ENCODE results near the gene EMSY.
A peak's percentile ranks its signal among the peaks of the same experiment; 100 is the strongest.

Gene EMSY

GRCh38 chr11:76523786-76524436 is 79.1 kb downstream of the EMSY start:
- DNase-seq (ENCODE audit: low read depth in 3 of 3) = no peak

DNA sequence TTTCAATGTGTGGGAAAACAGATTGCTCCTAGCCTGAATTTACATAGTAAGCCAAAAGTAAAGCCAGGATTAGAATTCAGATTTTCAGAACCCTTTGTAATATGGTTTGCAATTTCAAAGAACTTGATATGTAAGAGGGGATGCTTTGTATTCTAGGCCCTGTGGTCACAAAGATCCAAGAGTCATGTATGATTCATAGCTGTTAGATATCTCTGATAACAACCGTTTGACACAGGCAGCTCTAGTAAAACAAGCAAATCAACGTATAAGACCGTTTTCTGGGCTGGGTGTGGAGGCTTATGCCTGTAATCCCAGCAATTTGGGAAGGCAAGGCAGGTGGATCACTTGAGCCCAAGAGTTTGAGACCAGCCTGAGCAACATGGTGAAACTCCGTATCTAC is 79.6 kb downstream of the EMSY start:
- no peak for DNase-seq (ENCODE audit: low read depth in 3 of 3)

- DNase-seq (ENCODE audit: low read depth in 3 of 3) = no peak
These were observed 80.1 kb downstream of the EMSY start for GRCh38 chr11:76524919-76525318.

- no peak for DNase-seq (ENCODE audit: low read depth in 3 of 3)
These were observed 82.1 kb downstream of the EMSY start for GRCh38 chr11:76526878-76527277.

DNA sequence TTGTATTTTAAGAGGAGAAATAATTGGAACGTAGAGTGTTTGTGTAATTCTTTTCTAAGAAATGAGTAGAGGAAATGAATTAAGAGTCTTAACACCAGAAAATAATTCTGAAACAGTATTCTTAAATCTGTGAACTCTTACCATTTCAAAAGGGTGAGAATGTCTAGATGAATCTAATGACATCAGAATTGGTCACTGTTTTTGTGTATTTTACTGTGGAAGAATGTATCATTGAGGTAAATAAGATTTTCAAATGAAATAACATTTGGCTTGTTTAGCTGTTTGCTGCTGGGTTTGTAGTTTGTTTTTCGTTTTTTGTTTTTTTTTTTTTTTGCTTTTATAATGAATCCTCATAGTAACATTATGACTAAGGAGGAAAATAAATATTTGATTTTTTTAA is 97.6 kb downstream of the EMSY start:
- DNase-seq (ENCODE audit: low read depth in 3 of 3) = no peak

DNA sequence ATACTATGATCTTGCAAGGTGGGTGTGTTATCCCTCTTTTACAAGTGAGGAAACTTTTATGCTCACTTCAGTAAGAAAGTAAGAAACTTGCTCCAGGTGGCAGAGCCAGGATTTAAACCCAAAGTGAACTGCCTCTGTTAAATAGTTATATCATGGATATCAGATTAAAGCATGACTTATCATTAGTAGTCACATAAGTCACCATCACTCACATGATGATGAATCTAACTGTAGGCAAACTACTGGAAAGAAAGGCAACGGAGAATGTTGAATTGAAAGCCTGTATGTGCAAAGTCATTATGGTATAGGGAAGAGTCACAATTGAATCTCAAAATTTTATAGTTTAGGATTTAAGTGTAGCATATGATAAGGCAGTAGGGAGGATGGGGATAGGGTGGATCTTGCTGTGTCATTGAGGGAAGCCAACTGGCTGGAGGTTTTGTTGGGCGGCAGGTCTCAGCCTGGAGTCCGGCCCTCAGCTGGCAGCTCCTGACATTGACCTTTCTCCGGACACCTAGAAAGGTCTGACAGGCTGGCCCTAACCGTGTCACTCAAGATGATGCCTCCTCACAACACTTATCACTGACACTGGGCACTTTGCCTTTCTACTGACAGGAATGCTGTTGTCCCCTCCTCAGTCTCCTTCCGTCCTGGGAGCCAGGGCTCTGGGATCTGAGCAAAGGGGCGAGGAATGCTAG is 98.3 kb downstream of the EMSY start:
- no peak for DNase-seq (ENCODE audit: low read depth in 3 of 3)

GRCh38 chr11:76550781-76551180 is 106.0 kb downstream of the EMSY start:
- DNase-seq (ENCODE audit: low read depth in 3 of 3) = no peak

GRCh38 chr11:76551400-76551799 is 106.6 kb downstream of the EMSY start:
- DNase-seq (ENCODE audit: low read depth in 3 of 3) = no peak

- DNase-seq (ENCODE audit: low read depth in 3 of 3) = no peak
These were observed 108.2 kb downstream of the EMSY start for GRCh38 chr11:76552987-76553386.

GRCh38 chr11:76553554-76554476 is 109.0 kb downstream of the EMSY start:
- no peak for DNase-seq (ENCODE audit: low read depth in 3 of 3)

- no peak for DNase-seq (ENCODE audit: low read depth in 3 of 3)
These were observed 109.9 kb downstream of the EMSY start for GRCh38 chr11:76554767-76555166.

- DNase-seq (ENCODE audit: low read depth in 3 of 3) = no peak
These were observed 112.6 kb downstream of the EMSY start for GRCh38 chr11:76557466-76557865.

- DNase-seq (ENCODE audit: low read depth in 3 of 3) = no peak
These were observed 113.7 kb downstream of the EMSY start for GRCh38 chr11:76558473-76558872.

DNA sequence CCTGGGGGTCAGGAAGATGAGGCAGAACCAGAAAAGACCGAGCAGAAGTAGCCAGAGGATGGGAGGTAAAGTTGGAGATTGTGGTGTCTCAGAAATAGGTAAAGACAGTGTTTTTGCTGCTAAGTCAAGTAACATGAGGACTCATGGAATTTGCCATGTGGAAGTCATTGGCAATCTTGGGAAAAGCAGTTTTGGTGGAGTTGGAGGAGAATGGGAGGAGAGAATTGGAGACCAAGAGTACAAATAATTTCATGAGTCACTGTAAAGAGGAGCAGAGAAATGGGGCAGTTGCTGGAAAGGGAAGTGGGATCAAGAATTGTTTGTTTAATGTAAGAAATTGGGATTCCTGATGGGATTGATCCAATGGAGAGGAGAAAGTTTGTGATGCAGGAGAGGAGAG is 114.1 kb downstream of the EMSY start:
- no peak for DNase-seq (ENCODE audit: low read depth in 3 of 3)

DNA sequence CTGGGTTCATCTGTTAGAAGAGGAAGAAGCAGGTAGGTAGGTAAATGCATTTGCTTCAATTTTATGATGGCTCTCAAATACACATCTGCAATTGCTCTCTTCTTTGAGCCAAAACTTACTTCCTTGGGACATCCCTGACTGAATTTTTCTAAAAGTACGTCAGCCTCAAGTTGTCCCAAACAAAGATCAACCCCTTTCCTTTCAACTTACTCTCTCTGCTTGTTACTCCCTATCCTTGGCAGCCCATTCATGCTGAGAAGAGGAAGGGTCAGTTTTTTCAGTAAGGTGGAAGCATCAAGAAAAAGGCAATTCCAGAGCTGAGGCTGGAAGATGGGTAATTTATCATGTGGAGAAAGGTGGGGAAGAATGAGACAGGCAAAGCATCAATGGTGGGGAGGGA is 114.5 kb downstream of the EMSY start:
- no peak for DNase-seq (ENCODE audit: low read depth in 3 of 3)

GRCh38 chr11:76560219-76560618 is 115.4 kb downstream of the EMSY start:
- peak in 1 of 3 experiments; percentile 12 for DNase-seq (ENCODE audit: low read depth in 3 of 3)

DNA sequence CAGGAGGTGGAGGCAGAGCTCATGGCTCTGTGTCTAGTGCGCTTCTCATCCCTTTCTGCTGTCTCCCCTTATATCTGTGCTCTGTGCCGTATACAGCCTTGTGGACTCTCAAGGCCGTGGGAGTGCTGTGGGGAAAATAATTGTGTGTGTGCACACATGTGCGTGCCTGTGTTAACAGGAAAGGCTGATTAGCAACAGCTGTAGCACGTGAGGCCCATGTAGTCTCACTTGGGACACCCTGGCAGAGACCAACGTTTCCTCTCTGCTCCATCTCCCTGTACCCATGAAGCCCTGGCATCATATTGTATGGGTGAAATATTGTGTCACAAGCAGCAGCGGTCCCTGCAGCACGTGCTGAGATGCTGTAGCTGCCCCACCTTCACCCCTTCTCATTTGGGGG is 116.4 kb downstream of the EMSY start:
- DNase-seq (ENCODE audit: low read depth in 3 of 3) = no peak

- no peak for DNase-seq (ENCODE audit: low read depth in 3 of 3)
These were observed 117.7 kb downstream of the EMSY start for GRCh38 chr11:76562541-76562940.

DNA sequence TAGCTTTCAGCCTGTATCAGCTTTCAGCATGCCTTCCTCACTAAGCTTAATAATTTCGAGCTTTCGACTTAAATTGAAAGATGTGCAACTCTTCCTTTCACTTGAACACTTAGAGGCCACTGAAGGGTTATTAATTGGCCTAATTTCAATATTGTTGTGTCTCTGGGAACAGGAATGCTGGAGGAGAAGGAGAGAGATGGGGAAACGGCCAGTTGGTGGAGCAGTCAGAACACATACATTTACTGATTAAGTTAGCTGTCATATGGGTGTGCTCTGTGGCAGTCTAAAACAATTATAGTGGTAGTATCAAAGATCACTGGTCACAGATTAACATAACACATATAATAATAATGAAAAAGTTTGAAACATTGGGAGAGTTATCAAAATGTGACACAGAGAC is 119.5 kb downstream of the EMSY start:
- DNase-seq (ENCODE audit: low read depth in 3 of 3) = no peak

GRCh38 chr11:76566811-76567210 is 122.0 kb downstream of the EMSY start:
- no peak for DNase-seq (ENCODE audit: low read depth in 3 of 3)

GRCh38 chr11:76567261-76567660 is 122.4 kb downstream of the EMSY start:
- DNase-seq (ENCODE audit: low read depth in 3 of 3) = no peak

GRCh38 chr11:76568139-76568538 is 123.3 kb downstream of the EMSY start:
- no peak for DNase-seq (ENCODE audit: low read depth in 3 of 3)

DNA sequence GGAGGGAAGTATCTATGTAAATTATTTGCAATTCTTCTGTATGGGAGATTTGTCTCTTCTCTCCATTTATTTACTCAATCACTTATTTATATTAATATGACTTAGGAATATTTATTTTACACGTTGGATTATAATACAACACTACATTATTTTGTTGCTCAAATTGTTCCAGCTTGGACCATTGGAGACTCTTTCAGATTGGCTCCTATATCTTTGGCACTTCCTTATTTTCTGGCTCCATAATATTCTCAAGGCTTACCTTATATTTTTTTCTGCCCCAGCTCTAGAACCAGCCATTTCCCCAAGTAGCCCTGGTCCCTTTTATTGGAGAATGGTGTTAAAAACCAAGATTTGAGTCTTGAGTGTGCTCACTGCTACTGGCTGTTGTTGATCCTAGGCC is 123.8 kb downstream of the EMSY start:
- no peak for DNase-seq (ENCODE audit: low read depth in 3 of 3)

Measured in stimulated activated CD4-positive, alpha-beta T cell treated with anti-CD3 and anti-CD28 coated beads, TNF-alpha, amount 100 ng/mL, for 4 hours (primary cell).